HepG2 (cell line): ENCODE data around the gene CLDN7. TPM values are rescaled to one million over a fixed set of nuclear protein-coding genes. Genes with fewer than 3 reads are reported as not detected.

Source experiments
- AGO2 ChIP-seq: fragments of 200-400 bp; formaldehyde crosslinking; optimal IDR thresholded peaks from 2 replicates; pipeline ENCODE3; 2017; ENCODE audit warnings: mild to moderate bottlenecking, low read depth, low read length, moderate library complexity
- ETV5 ChIP-seq: IDR thresholded peaks from 2 replicates; pipeline ENCODE4 v1.6.1; 2018; ENCODE audit warnings: missing biosample characterization, missing genetic modification reagents, inconsistent platforms, borderline replicate concordance
- FOXA3 ChIP-seq: IDR thresholded peaks from 2 replicates; pipeline ENCODE4 v1.6.1; 2016; ENCODE audit warnings: missing genetic modification reagents, missing compliant biosample characterization
- GATA4 ChIP-seq: sonication (generic); IDR thresholded peaks from 2 replicates; pipeline ENCODE4 v1.6.1; 2016; ENCODE audit warnings: antibody characterized with exemption, low read depth, borderline replicate concordance
- GLI4 ChIP-seq: sonication (generic); formaldehyde crosslinking; IDR thresholded peaks from 2 replicates; pipeline ENCODE4 v1.5.1; 2020; ENCODE audit warnings: missing genetic modification reagents, mild to moderate bottlenecking, moderate library complexity, borderline replicate concordance
- HOXD1 ChIP-seq: sonication (generic); formaldehyde crosslinking; IDR thresholded peaks from 2 replicates; pipeline ENCODE4 v1.5.0; 2020; ENCODE audit warnings: missing genetic modification reagents
- KDM5A ChIP-seq: fragments of 200-600 bp; sonication (generic); IDR thresholded peaks from 2 replicates; pipeline ENCODE4 v1.7.0; 2018; ENCODE audit warnings: antibody characterized with exemption, mild to moderate bottlenecking, low read length, borderline replicate concordance
- LCORL ChIP-seq, 2 experiments: fragments of 450-650 bp in 1 of 2; sonication (generic) in 1 of 2; formaldehyde crosslinking in 1 of 2; IDR thresholded peaks; 2 replicates each; pipeline versions ENCODE4 v1.5.0 to v1.6.1; 2017 to 2020; ENCODE audit warnings: antibody characterized with exemption in 1 of 2, missing genetic modification reagents in 1 of 2
- MEIS2 ChIP-seq: sonication (generic); formaldehyde crosslinking; IDR thresholded peaks from 2 replicates; pipeline ENCODE4 v1.9.0; 2021; ENCODE audit warnings: mild to moderate bottlenecking, missing genetic modification reagents
- MTA3 ChIP-seq: sonication (generic); formaldehyde crosslinking; IDR thresholded peaks from 2 replicates; pipeline ENCODE4 v1.4.0; 2020; ENCODE audit warnings: missing genetic modification reagents
- POLR2A ChIP-seq, 2 experiments: IDR thresholded peaks; 2 replicates each; pipeline ENCODE4 v1.6.1; 2011; ENCODE audit warnings: low read depth in 2 of 2, low read length in 2 of 2, mild to moderate bottlenecking in 1 of 2, moderate library complexity in 1 of 2; ENCODE audit not compliant: insufficient read depth in 1 of 2
- RAD21 ChIP-seq: fragments of 450-650 bp; formaldehyde crosslinking; IDR thresholded peaks from 2 replicates; pipeline ENCODE4 v1.5.0; 2020; ENCODE audit warnings: mild to moderate bottlenecking
- SIN3A ChIP-seq: IDR thresholded peaks from 2 replicates; pipeline ENCODE4 v1.6.1; 2011; ENCODE audit warnings: low read depth, mild to moderate bottlenecking, control low read depth, low read length, borderline replicate concordance
- SKI ChIP-seq: fragments of 450-650 bp; IDR thresholded peaks from one replicate; pipeline ENCODE4 v1.6.1; 2018; ENCODE audit warnings: mild to moderate bottlenecking; ENCODE audit not compliant: partially characterized antibody
- TCF7L2 ChIP-seq: IDR thresholded peaks from 2 replicates; pipeline ENCODE4 v1.6.1; 2011; ENCODE audit warnings: mild to moderate bottlenecking, low read depth, low read length, moderate library complexity
- XBP1 ChIP-seq: sonication (generic); formaldehyde crosslinking; IDR thresholded peaks from 2 replicates; pipeline ENCODE4 v1.5.0; 2020; ENCODE audit warnings: missing genetic modification reagents
- ZFX ChIP-seq: sonication (generic); formaldehyde crosslinking; IDR thresholded peaks from 2 replicates; pipeline ENCODE4 v1.4.0; 2020; ENCODE audit warnings: mild to moderate bottlenecking, low read depth, missing genetic modification reagents, moderate library complexity
- ZNF776 ChIP-seq: sonication (generic); formaldehyde crosslinking; IDR thresholded peaks from 2 replicates; pipeline ENCODE4 v1.4.0; 2020; ENCODE audit warnings: mild to moderate bottlenecking, missing genetic modification reagents
- ZSCAN29 ChIP-seq: sonication (generic); formaldehyde crosslinking; conservative IDR thresholded peaks from 2 replicates; pipeline ENCODE4 v1.4.0; 2020; ENCODE audit warnings: mild to moderate bottlenecking, missing genetic modification reagents
- polyA plus RNA-seq, 8 experiments: library from polyadenylated mRNA; depleted of rRNA in 3 of 8; stranded (reverse) in 7 of 8; unstranded in 1 of 8; fragments of >200 nt; fragmentation: Illumina TruSeq in 4 of 8; extraction: Trizol in 4 of 8; gene quantifications; 2 replicates each; pipeline versions ENCODE4 v1.2.1 to v1.2.3, GENCODE V29; 2011 to 2016; ENCODE audit warnings: low read depth in 4 of 8, missing spikeins in 1 of 8, mixed read lengths in 1 of 8; ENCODE audit not compliant: insufficient read depth in 1 of 8
- total RNA-seq, 5 experiments: library from RNA; depleted of rRNA; stranded (reverse); fragments of >200 nt; fragmentation: Illumina TruSeq; extraction: Trizol; gene quantifications; 2 replicates each; pipeline ENCODE4 v1.2.3, GENCODE V29; 2016; ENCODE audit warnings: low read depth in 1 of 5
- TF ChIP-seq, protein P1 (sequence below): sonication (generic); formaldehyde crosslinking; conservative IDR thresholded peaks from 2 replicates; pipeline ENCODE4 v1.5.0; 2020; ENCODE audit warnings: missing genetic modification reagents
- TF ChIP-seq, protein P2 (sequence below): sonication (generic); formaldehyde crosslinking; conservative IDR thresholded peaks from 2 replicates; pipeline ENCODE4 v1.8.0; 2022; ENCODE audit warnings: mild to moderate bottlenecking, moderate library complexity, missing genetic modification reagents
- TF ChIP-seq, protein P3 (sequence below): sonication (generic); formaldehyde crosslinking; IDR thresholded peaks from 2 replicates; pipeline ENCODE4 v1.4.0; 2020; ENCODE audit warnings: mild to moderate bottlenecking, missing genetic modification reagents
- TF ChIP-seq, protein P4 (sequence below): IDR thresholded peaks from 2 replicates; pipeline ENCODE4 v1.6.1; 2012; ENCODE audit warnings: inconsistent platforms
- TF ChIP-seq, protein P5 (sequence below): sonication (generic); formaldehyde crosslinking; IDR thresholded peaks from 2 replicates; pipeline ENCODE4 v1.8.0; 2022; ENCODE audit warnings: missing genetic modification reagents, mild to moderate bottlenecking, inconsistent platforms, borderline replicate concordance

Gene CLDN7
- total and polyA plus RNA-seq, 2 of the 13 experiments (the other 11 are each of a cell fraction or from before 2014, with no cell fraction given) = not detected

DNA sequence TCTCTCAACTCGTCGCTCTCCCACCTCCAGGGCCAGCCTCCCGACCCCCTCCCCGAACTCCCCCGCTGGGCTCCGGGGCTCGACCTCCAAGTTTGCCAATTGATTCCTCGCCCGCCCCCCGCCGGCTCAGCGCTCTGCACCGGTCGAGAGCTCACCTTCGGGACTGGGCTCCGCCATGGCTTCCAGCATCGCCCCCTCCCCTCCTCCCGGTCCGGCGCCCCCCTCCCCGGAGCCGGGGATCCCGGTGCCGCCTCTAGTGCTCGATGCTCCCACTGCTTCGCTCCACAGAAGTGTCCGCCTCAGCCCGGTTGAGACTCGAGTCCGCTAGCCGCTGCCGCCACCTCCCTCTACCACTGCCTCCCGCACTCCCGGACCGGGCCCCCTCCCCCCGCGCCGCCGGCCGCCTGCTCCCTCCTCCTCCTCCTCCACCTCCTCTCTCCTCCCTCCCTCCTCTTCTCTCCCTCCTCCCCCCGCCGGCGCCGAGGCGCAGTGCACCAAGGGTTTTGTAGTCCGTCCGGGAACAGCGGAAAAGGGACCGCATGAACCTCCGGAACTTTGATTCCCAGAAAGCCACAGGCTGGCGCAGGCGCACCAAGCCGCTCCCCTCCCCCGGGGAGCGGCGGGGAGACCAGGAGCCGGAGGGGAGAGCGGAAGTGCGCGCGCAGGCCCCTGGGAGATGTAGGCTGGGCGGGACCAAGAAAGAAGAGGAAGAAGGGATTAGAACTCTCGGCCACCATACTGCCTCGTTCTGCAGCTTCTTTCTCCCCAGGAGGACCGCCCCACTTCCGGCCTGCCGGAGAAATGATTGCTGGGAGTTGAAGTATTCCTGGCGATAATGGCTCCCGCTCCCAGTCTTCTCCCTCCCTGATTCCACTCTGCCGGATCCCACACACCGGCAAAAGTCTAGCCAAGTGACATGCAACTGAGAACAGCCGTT is 22.9 kb downstream of the CLDN7 start, which contains the start of gene PHF23 (continued):
- TF ChIP-seq ETV5 (CRISPR knock-in tag) (peak; percentile 82), KDM5A (peak; percentile 79; the same call in 1 of the 2 replicates), ZSCAN29 (peak; percentile 82; the same call in 1 of the 2 replicates), HOXD1 (CRISPR knock-in tag) (peak; percentile 15; the same call in 1 of the 2 replicates), RAD21 (CRISPR knock-in tag) (0 out of 2 replicates have a peak, but pooled peaks have one; percentile 9), FOXA3 (0 out of 2 replicates have a peak, but pooled peaks have one; percentile 7), AGO2 (peak; percentile 90), ZNF776 (CRISPR knock-in tag) (no peak), MTA3 (CRISPR knock-in tag) (no peak), POLR2A (IDR thresholded peaks at IDR 0.05; ENCODE audit: insufficient read depth in 1 of 2, low read depth in 2 of 2, low read length in 2 of 2) (peak; percentile 51 to 69; a peak in 3 of 4 replicates), GLI4 (0 out of 2 replicates have a peak, but pooled peaks have one; percentile 52), MEIS2 (no peak), SKI (no peak), GATA4 (no peak), ZFX (0 out of 2 replicates have a peak, but pooled peaks have one; percentile 15), LCORL (IDR thresholded peaks at IDR 0.05) (no peak), LCORL (CRISPR knock-in tag; IDR thresholded peaks at IDR 0.05) (peak; percentile 66; the same call in 1 of the 2 replicates), XBP1 (CRISPR knock-in tag) (no peak), TCF7L2 (no peak), SIN3A (peak; percentile 58; the same call in 1 of the 2 replicates)
- TF ChIP-seq, protein P1, sequence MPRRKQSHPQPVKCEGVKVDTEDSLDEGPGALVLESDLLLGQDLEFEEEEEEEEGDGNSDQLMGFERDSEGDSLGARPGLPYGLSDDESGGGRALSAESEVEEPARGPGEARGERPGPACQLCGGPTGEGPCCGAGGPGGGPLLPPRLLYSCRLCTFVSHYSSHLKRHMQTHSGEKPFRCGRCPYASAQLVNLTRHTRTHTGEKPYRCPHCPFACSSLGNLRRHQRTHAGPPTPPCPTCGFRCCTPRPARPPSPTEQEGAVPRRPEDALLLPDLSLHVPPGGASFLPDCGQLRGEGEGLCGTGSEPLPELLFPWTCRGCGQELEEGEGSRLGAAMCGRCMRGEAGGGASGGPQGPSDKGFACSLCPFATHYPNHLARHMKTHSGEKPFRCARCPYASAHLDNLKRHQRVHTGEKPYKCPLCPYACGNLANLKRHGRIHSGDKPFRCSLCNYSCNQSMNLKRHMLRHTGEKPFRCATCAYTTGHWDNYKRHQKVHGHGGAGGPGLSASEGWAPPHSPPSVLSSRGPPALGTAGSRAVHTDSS (CRISPR knock-in tag) = no peak
- TF ChIP-seq, protein P2, sequence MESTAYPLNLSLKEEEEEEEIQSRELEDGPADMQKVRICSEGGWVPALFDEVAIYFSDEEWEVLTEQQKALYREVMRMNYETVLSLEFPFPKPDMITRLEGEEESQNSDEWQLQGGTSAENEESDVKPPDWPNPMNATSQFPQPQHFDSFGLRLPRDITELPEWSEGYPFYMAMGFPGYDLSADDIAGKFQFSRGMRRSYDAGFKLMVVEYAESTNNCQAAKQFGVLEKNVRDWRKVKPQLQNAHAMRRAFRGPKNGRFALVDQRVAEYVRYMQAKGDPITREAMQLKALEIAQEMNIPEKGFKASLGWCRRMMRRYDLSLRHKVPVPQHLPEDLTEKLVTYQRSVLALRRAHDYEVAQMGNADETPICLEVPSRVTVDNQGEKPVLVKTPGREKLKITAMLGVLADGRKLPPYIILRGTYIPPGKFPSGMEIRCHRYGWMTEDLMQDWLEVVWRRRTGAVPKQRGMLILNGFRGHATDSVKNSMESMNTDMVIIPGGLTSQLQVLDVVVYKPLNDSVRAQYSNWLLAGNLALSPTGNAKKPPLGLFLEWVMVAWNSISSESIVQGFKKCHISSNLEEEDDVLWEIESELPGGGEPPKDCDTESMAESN = peak; percentile 53
- TF ChIP-seq, protein P3, sequence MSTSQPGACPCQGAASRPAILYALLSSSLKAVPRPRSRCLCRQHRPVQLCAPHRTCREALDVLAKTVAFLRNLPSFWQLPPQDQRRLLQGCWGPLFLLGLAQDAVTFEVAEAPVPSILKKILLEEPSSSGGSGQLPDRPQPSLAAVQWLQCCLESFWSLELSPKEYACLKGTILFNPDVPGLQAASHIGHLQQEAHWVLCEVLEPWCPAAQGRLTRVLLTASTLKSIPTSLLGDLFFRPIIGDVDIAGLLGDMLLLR = no peak
- TF ChIP-seq, protein P4, sequence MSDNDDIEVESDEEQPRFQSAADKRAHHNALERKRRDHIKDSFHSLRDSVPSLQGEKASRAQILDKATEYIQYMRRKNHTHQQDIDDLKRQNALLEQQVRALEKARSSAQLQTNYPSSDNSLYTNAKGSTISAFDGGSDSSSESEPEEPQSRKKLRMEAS = peak; percentile 47
- TF ChIP-seq, protein P5, sequence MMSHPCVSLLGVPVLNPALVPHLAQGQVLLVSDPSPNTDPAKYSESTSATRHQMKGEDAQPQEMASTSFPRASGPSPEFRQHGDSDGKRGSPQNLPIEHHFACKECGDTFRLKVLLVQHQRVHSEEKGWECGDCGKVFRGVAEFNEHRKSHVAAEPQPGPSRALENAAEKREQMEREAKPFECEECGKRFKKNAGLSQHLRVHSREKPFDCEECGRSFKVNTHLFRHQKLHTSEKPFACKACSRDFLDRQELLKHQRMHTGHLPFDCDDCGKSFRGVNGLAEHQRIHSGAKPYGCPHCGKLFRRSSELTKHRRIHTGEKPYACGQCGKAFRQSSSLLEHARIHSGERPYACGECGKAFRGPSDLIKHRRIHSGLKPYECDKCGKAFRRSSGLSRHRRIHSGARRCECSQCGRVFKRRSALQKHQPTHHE (CRISPR knock-in tag) = 0 out of 2 replicates have a peak, but pooled peaks have one; percentile 38
